Panc1 (cell line): ENCODE data around the gene PCDH15. TPM values are rescaled to one million over a fixed set of nuclear protein-coding genes. Genes with fewer than 3 reads are reported as not detected.

ENCODE experiments used
- ATAC-seq: fragments of 200-7000 bp; cut with Tn5 transposase; 2 replicates; pipeline ENCODE4 v1.9.1; 2020; ENCODE audit warnings: mild to moderate bottlenecking, moderate library complexity
- BruUV-seq: library from RNA; stranded (reverse); fragments of 400-500 nt; replicated peaks from 2 replicates; lab custom pipeline; 2021; lab: Mats Ljungman, UMichigan
- CTCF ChIA-PET: fragments of 300-600 bp; sonication (Branson Sonifier 250); formaldehyde crosslinking; loops from one replicate; lab custom pipeline; 2022; ENCODE audit warnings: antibody characterized with exemption; lab: Charles Lee
- POLR2A ChIA-PET: fragments of 300-600 bp; sonication (Branson Sonifier 250); formaldehyde crosslinking; loops from one replicate; lab custom pipeline; 2022; ENCODE audit warnings: antibody characterized with exemption; lab: Charles Lee
- DNase-seq: peaks from one replicate; pipeline ENCODE4 v3.0.0-alpha.2; 2010; ENCODE audit warnings: low read depth, low spot score
- H3K27ac ChIP-seq: 2 replicates; pipeline ENCODE4 v1.5.1; 2011; ENCODE audit warnings: mild to moderate bottlenecking, low read length, inconsistent platforms
- H3K27me3 ChIP-seq: fragments of 200-500 bp; sonication (Bioruptor generic); 2 replicates; pipeline ENCODE4 v1.6.0; 2014; ENCODE audit warnings: low read length, inconsistent platforms; ENCODE audit not compliant: control insufficient read depth, insufficient read depth
- H3K36me3 ChIP-seq: fragments of 200-500 bp; sonication (Bioruptor generic); 2 replicates; pipeline ENCODE4 v1.5.1; 2014; ENCODE audit warnings: inconsistent platforms, mild to moderate bottlenecking, low read length, moderate library complexity; ENCODE audit not compliant: control insufficient read depth, insufficient read depth
- H3K4me1 ChIP-seq: 2 replicates; pipeline ENCODE4 v1.5.1; 2011; ENCODE audit warnings: inconsistent platforms, mild to moderate bottlenecking, low read length, moderate library complexity; ENCODE audit not compliant: control insufficient read depth, insufficient read depth
- H3K4me3 ChIP-seq, 2 experiments: 2 replicates each; pipeline ENCODE4 v1.5.1; 2011 to 2012; ENCODE audit warnings: low read depth in 2 of 2, low read length in 2 of 2, mild to moderate bottlenecking in 2 of 2, inconsistent platforms in 1 of 2, moderate library complexity in 1 of 2
- H3K9me3 ChIP-seq: fragments of 200-500 bp; sonication (Bioruptor generic); 2 replicates; pipeline ENCODE4 v1.5.1; 2014; ENCODE audit warnings: low read depth, mild to moderate bottlenecking, inconsistent platforms, low read length, moderate library complexity; ENCODE audit not compliant: control insufficient read depth, insufficient read depth
- CTCF ChIP-seq: fragments of 450-650 bp; IDR thresholded peaks from 2 replicates; pipeline ENCODE4 v1.5.1; 2017; ENCODE audit warnings: mild to moderate bottlenecking
- POLR2AphosphoS5 ChIP-seq: IDR thresholded peaks from 2 replicates; pipeline ENCODE4 v1.6.1; 2012; ENCODE audit warnings: mild to moderate bottlenecking, low read depth, low read length, moderate library complexity
- REST ChIP-seq, 2 experiments: IDR thresholded peaks; 2 replicates each; pipeline ENCODE4 v1.6.1; 2011 to 2012; ENCODE audit warnings: low read depth in 2 of 2, control low read depth in 1 of 2, low read length in 1 of 2, mild to moderate bottlenecking in 1 of 2, moderate library complexity in 1 of 2; ENCODE audit not compliant: insufficient read depth in 1 of 2
- SIN3A ChIP-seq: IDR thresholded peaks from 2 replicates; pipeline ENCODE4 v1.6.1; 2012; ENCODE audit warnings: low read depth, mild to moderate bottlenecking, low read length, moderate library complexity, borderline replicate concordance; ENCODE audit not compliant: insufficient read depth
- TCF7L2 ChIP-seq: IDR thresholded peaks from 2 replicates; pipeline ENCODE4 v1.6.1; 2011; ENCODE audit warnings: mild to moderate bottlenecking, low read depth, low read length, inconsistent platforms
- in situ Hi-C: cut with HindIII; loops from 2 replicates; pipeline ENCODE4 v1.10.0; 2016; ENCODE audit warnings: low sequenced_read_pairs, low pct_unique_long_range_greater_than_20kb
- intact Hi-C: fragments of 100-400 bp; cut with micrococcal nuclease; formaldehyde crosslinking; loops from one replicate; pipeline ENCODE4 v1.10.0; 2022; ENCODE audit not compliant: unreplicated experiment
- total RNA-seq: library from RNA; stranded (reverse); gene quantifications from one replicate; pipeline ENCODE4 v1.2.1, GENCODE V29; 2021; ENCODE audit not compliant: unreplicated experiment

The PCDH15 gene
- total RNA-seq, 1 experiment from 2014 or later = 0.18 TPM

- Histone ChIP-seq H3K36me3 (no peaks in the 10 kb centered on the region), H3K4me3 (no peak overlapping the region), H3K4me1 (no peaks in the 10 kb centered on the region), H3K9me3 (no peaks in the 10 kb centered on the region), H3K27me3 (no peaks in the 10 kb centered on the region), H3K27ac (no peak overlapping the region)
- ChIA-PET POLR2A (no interaction called here), CTCF (no interaction called here)
- TF ChIP-seq TCF7L2 (no peak), SIN3A (no peak), POLR2AphosphoS5 (no peak), CTCF (no peak), REST (IDR thresholded peaks at IDR 0.05; ENCODE audit: insufficient read depth in 1 of 2, low read depth in 2 of 2, low read length in 1 of 2) (no peak)
- no TSS peak for BruUV-seq
- in situ Hi-C loops (no loop called here), intact Hi-C loops (no loop called here)
- ATAC-seq (no peak), DNase-seq (no peak)
Measured at GRCh38 chr10:54554028-54554427, 247.0 kb downstream of the PCDH15 start.

- no peak for TF ChIP-seq SIN3A
- H3K27me3 ChIP-seq = no peaks in the 10 kb centered on the region
- intact Hi-C loops (no loop called here), in situ Hi-C loops (no loop called here)
- ATAC-seq (no peak), DNase-seq (no peak)
- no peaks in the 10 kb centered on the region for H3K36me3 ChIP-seq
- CTCF ChIA-PET = no interaction called here
- no peak overlapping the region for H3K4me3 ChIP-seq
- H3K27ac ChIP-seq = no peak overlapping the region
- H3K9me3 ChIP-seq = no peaks in the 10 kb centered on the region
- no TSS peak for BruUV-seq
- H3K4me1 ChIP-seq = no peaks in the 10 kb centered on the region
- POLR2A ChIA-PET = no interaction called here
Measured at GRCh38 chr10:54550016-54550415, 251.0 kb downstream of the PCDH15 start.

- intact Hi-C loops (no loop called here), in situ Hi-C loops (no loop called here)
- Histone ChIP-seq H3K9me3 (no peaks in the 10 kb centered on the region), H3K4me3 (no peak overlapping the region), H3K27me3 (no peaks in the 10 kb centered on the region), H3K27ac (no peak overlapping the region), H3K36me3 (no peaks in the 10 kb centered on the region), H3K4me1 (no peaks in the 10 kb centered on the region)
- no TSS peak for BruUV-seq
- ChIA-PET POLR2A (no interaction called here), CTCF (no interaction called here)
- TF ChIP-seq REST (IDR thresholded peaks at IDR 0.05; ENCODE audit: insufficient read depth in 1 of 2, low read depth in 2 of 2, low read length in 1 of 2) = no peak
- TF ChIP-seq TCF7L2 = no peak
- no peak for TF ChIP-seq CTCF
- no peak for TF ChIP-seq POLR2AphosphoS5
- TF ChIP-seq SIN3A = no peak
- no peak for DNase-seq
- no peak for ATAC-seq
Measured at GRCh38 chr10:54531296-54531695, 269.7 kb downstream of the PCDH15 start.
